Duodenal mucosa (tissue), 2 donors: ENCODE measurements around the gene MSI2.

ENCODE experiments used
- H3K27ac ChIP-seq: one replicate; pipeline ENCODE4 v1.7.0; 2013; ENCODE audit warnings: low read depth, low read length
- H3K27me3 ChIP-seq, 2 donors: one replicate each; pipeline ENCODE4 v1.7.0; 2013; ENCODE audit warnings: low read length in 2 of 2, control low read depth in 1 of 2; ENCODE audit not compliant: insufficient read depth in 2 of 2, control insufficient read depth in 1 of 2
- H3K36me3 ChIP-seq, 2 donors: one replicate each; pipeline ENCODE4 v1.7.0; 2013; ENCODE audit warnings: low read length in 2 of 2, control low read depth in 1 of 2; ENCODE audit not compliant: insufficient read depth in 2 of 2, control insufficient read depth in 1 of 2
- H3K4me1 ChIP-seq, 2 donors: one replicate each; pipeline ENCODE4 v1.7.0; 2013; ENCODE audit warnings: low read length in 2 of 2, control low read depth in 1 of 2; ENCODE audit not compliant: insufficient read depth in 2 of 2, control insufficient read depth in 1 of 2
- H3K4me3 ChIP-seq, 2 donors: one replicate each; pipeline ENCODE4 v1.7.0; 2013; ENCODE audit warnings: low read length in 2 of 2, low read depth in 1 of 2
- H3K9ac ChIP-seq, 2 donors: one replicate each; pipeline ENCODE4 v1.7.0; 2013; ENCODE audit warnings: low read length in 2 of 2, low read depth in 1 of 2
- H3K9me3 ChIP-seq, 2 donors: one replicate each; pipeline ENCODE4 v1.7.0; 2013; ENCODE audit warnings: low read length in 2 of 2, control low read depth in 1 of 2; ENCODE audit not compliant: control insufficient read depth in 1 of 2

Gene MSI2

DNA sequence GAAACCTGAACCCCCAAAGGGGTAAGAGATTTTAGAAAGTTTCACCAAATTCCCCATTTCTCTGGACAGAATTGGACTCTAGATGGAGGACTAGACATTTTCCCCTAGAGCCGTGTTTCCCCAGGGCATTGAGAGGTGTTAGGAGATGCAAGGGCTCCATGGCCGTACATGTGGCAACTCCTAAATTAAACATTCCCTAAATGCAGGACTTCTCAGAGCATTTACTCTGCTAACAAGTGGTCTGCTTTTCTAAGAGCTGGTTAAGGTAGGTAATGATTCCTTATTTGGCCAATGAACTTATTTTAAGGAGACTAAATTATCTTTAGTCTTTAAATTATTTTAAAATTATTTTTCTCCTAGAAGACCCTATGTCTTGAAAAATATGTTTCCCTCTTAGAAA, 200.9 kb downstream of the MSI2 start:
- Histone ChIP-seq H3K4me3 (no peak overlapping the region), H3K9me3 (no peaks in the 10 kb centered on the region), H3K27me3 (no peaks in the 10 kb centered on the region), H3K9ac (no peak overlapping the region), H3K4me1 (peaks cover 13 to 21% of the 10 kb centered on the region in 2 donors), H3K36me3 (no peaks in the 10 kb centered on the region), H3K27ac (no peak overlapping the region)

DNA sequence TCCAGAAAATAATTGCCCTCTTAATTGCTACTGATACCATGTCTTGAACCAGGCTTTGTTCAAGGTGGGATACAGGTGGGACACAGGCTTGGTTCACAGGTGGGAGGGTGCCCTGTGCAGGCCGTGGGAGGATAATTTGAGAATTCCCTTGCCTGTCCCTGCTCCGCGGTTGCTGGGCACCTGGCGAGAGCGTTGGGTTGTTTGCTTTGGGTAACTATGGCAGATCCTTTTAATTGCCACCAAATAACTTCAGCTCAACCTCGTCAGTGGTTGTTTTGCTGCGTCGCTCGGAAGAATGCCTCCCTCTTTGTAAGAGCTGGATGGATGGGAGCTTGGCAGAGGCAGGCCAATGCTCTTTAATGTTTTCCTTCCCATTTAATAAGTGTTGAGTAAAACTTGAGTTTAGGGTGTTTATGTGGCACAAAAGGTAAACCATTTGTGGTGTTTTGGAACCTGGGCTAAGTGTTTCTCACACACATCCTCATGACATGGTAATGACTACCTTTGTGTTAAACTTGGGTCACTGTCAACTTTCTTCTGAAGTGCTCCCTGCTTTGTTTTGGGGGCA, 202.5 kb downstream of the MSI2 start:
- peaks cover 13 to 24% of the 10 kb centered on the region in 2 donors for H3K4me1 ChIP-seq
- H3K36me3 ChIP-seq: no peaks in the 10 kb centered on the region
- H3K27ac ChIP-seq: no peak overlapping the region
- no peaks in the 10 kb centered on the region for H3K9me3 ChIP-seq
- H3K9ac ChIP-seq: no peak overlapping the region
- no peak overlapping the region for H3K4me3 ChIP-seq
- no peaks in the 10 kb centered on the region for H3K27me3 ChIP-seq

DNA sequence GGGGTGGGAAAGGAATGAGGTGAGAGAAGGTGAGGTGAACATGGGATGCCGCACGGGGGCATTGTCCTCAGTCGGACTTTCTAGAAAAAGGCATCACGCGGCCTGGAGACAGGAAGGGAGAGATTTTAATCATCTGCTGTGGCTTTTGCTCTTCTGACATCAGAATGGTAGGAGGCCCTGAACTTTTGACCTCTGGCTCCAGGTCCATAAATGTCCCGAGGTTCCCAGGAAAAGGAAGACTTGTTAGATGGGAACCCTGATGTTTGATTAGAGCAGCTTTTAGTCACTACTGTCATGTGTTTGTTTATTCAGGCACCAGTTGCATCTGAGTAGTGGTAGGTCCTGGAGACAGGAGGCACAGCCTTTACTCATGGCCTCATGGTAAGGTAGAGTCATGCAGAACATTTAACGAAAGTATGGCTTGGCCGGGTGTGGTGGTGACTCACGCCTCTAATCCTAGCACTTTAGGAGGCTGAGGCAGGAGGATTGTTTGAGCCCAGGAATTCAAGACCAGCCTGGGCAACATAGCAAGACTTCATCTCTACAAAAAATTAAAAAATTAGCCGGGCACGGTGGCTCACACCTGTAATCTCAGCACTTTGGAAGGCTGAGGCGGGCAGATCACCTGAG, 203.1 kb downstream of the MSI2 start:
- Histone ChIP-seq H3K4me3 (no peak overlapping the region), H3K27me3 (no peaks in the 10 kb centered on the region), H3K9ac (no peak overlapping the region), H3K9me3 (no peaks in the 10 kb centered on the region), H3K36me3 (no peaks in the 10 kb centered on the region), H3K4me1 (peaks cover 13 to 24% of the 10 kb centered on the region in 2 donors), H3K27ac (no peak overlapping the region)

DNA sequence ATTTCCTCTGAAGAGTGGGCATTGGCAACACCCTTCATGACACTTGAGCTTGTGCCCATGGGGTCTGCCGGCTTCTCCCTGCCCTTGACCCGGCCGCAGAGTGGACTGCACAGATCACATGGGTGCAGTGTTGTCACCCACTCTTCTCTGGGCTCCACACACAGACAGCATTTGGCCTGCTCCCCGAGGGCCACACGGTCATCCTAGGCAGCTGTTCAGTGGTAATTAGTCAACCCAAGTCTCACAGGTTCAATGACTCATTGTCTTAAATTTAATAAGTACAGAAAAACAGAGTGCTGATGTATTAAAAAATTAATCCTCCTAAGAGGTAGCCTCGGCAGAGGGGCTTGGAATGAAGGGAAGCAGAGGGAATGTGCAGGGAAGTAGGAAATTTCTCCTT, 204.8 kb downstream of the MSI2 start:
- Histone ChIP-seq H3K9me3 (no peaks in the 10 kb centered on the region), H3K36me3 (no peaks in the 10 kb centered on the region), H3K27ac (no peak overlapping the region), H3K4me1 (peaks cover 9 to 17% of the 10 kb centered on the region in 2 donors), H3K9ac (no peak overlapping the region), H3K4me3 (no peak overlapping the region), H3K27me3 (no peaks in the 10 kb centered on the region)

DNA sequence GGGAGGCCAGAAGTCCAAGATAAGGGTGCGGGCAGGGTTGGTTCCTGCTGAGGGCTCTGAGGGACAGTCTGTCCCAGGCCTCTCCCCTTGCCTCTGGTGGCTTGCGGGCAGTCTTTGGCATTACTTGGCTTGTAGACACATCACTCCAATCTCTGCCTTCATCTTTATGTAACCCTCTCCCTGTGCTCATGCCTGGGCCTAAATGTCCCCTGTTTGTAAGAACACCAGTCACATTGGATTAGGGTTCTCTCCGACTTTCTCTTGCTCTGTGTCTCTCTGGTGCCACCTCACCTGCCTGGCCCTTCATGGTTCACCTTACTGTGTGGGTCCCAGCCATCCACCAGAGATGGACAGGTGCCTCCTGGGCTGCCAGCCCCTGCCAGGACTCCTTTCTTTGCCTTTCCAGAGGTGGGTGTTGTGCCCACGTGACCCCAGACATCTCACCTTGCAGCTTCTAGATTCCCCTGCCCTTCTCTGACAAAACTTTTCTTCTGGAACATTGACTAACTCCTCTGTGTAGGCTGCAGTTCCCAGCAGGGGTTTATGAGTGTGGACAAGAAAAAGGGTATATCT, 205.8 kb downstream of the MSI2 start:
- Histone ChIP-seq H3K27ac (no peak overlapping the region), H3K9me3 (no peaks in the 10 kb centered on the region), H3K4me3 (no peak overlapping the region), H3K4me1 (peaks cover 9 to 17% of the 10 kb centered on the region in 2 donors), H3K27me3 (no peaks in the 10 kb centered on the region), H3K9ac (no peak overlapping the region), H3K36me3 (no peaks in the 10 kb centered on the region)

DNA sequence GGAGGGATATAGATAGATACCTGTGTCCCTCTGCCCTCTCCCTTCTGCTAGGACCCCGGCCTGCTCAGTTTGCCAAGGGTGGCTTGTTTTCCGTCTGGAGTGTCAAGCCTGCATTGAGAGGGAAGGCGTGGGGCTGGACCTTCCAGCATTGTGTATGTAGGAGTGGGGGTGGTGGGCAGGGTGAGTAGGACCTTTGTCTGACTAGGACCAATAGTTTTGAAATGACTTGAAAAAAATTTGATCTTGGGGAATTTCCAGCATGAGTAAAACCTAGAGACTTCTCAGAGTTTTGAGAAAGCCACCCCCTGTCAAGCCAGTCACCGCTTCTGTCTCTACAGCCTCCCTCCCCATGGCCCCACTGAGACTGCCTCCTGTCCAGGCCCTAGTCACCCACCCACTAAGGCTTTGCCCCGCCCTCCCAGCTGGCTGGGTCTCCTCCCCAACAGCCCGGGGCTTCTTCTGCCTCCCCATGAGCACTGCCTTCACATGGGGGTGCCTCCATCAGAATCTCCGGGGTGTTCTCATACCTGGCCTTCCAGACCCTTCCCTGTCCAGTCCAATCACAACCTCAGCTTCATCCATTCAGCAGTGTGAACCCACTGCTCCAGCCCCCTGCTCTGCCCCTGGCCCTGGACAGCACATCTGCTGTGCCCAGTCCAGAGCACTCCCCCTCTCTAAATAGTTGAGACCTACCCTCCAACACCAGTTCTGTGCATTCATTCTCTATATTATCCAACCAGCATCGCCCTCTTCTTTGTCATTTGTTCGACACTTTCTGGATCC, 207.0 kb downstream of the MSI2 start:
- Histone ChIP-seq H3K4me1 (peaks cover 9 to 17% of the 10 kb centered on the region in 2 donors), H3K9ac (no peak overlapping the region), H3K4me3 (no peak overlapping the region), H3K36me3 (no peaks in the 10 kb centered on the region), H3K27me3 (no peaks in the 10 kb centered on the region), H3K27ac (no peak overlapping the region), H3K9me3 (no peaks in the 10 kb centered on the region)

DNA sequence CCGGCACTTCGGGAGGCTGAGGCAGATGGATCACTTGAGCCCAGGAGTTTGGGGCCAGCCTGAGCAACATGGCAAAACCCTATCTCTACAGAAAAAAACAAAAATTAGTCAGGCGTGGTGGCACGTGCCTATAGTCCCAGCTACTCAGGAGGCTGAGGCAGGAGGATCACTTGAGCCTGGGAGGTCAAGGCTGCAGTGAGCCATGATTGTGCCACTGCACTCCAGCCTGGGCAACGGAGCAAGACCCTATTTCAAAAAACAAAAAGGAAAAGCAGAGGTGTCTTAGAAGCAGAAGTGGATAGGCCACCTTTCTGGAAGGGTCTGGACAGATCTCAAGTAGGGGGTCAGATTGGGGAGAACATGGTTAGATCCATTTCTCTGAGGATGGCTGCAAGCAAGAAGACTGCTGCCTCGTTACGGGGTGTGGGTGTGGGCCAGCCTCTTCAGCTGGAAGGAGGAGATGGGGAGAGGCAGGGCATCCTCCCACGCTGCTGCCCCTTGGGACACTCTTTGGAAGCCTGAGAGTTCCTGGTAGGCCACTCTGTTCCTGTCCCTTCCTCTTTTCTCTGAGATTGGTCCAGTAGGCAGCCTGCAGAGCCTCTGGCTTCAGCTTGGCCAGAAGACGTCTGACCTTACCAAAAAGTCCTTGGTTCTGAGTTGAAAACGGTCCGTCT, 208.0 kb downstream of the MSI2 start:
- no peaks in the 10 kb centered on the region for H3K36me3 ChIP-seq
- no peaks in the 10 kb centered on the region for H3K9me3 ChIP-seq
- H3K27ac ChIP-seq: no peak overlapping the region
- H3K9ac ChIP-seq: no peak overlapping the region
- H3K27me3 ChIP-seq: no peaks in the 10 kb centered on the region
- no peak overlapping the region for H3K4me3 ChIP-seq
- peaks cover under 1 to 9% of the 10 kb centered on the region in 2 donors for H3K4me1 ChIP-seq

DNA sequence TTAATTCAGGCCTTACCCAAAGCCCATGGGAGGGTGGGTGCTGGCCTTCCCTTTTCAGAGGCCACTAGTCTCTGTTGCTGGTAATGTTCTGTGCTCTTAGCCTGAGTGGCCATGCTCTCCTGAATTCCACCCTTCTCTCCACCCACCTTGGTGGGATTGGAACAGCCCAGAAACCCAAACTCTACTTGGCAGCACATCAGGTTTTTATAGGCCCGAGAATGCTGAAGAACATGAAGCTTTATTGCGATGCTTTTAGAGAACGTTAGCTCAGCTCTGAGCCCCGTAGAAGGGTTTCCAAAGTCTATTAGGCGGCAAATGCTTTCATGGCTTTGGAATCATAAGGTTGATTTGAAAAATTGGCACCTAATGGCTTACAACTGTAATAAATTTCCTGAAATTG, 209.3 kb downstream of the MSI2 start:
- no peak overlapping the region for H3K9ac ChIP-seq
- H3K27me3 ChIP-seq: no peaks in the 10 kb centered on the region
- H3K4me1 ChIP-seq: peaks cover 0 to 7% of the 10 kb centered on the region in 2 donors
- no peak overlapping the region for H3K27ac ChIP-seq
- no peaks in the 10 kb centered on the region for H3K9me3 ChIP-seq
- H3K4me3 ChIP-seq: no peak overlapping the region
- H3K36me3 ChIP-seq: no peaks in the 10 kb centered on the region

DNA sequence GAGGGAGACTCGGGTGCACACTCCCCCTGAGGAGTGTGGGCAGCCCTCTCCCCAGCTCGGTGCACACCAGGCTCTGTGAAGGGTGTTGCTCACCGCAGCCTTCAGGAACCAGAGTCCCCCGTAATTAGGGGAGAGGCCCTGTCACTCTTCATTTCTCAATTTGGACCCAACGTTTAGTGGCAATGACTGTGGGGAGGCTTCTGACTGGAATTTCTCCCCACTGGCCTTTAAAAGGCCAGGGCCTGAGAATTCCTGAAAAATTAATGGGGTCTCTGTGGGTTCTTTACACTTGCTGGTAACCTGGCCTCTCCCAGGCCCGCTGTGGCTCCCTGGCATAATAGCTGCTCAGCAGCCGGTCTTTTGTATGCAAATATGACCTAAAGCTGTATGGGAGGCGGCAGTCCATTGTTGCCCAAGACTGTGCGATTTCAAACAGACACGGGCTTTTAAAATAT, 209.7 kb downstream of the MSI2 start:
- Histone ChIP-seq H3K27ac (no peak overlapping the region), H3K27me3 (no peaks in the 10 kb centered on the region), H3K36me3 (no peaks in the 10 kb centered on the region), H3K4me3 (no peak overlapping the region), H3K9ac (no peak overlapping the region), H3K9me3 (no peaks in the 10 kb centered on the region), H3K4me1 (peaks cover 0 to 7% of the 10 kb centered on the region in 2 donors)
